DND-41 (cell line): ENCODE data around the gene POR.

Experiments used
- ATAC-seq: fragments of 200-7000 bp; cut with Tn5 transposase; 3 replicates; pipeline ENCODE4 v1.9.1; 2021; ENCODE audit warnings: low read depth; ENCODE audit not compliant: insufficient read depth
- DNase-seq: peaks from one replicate; pipeline ENCODE4 v3.0.0-alpha.2; 2020
- H2AFZ ChIP-seq: 2 replicates; pipeline ENCODE4 v1.6.0; 2012; ENCODE audit warnings: low read depth, low read length
- H3K27ac ChIP-seq: 2 replicates; pipeline ENCODE4 v1.5.1; 2012; ENCODE audit warnings: low read length, inconsistent platforms
- H3K27me3 ChIP-seq: fragments of 200-600 bp; sonication (generic); 2 replicates; pipeline ENCODE4 v1.6.0; 2012; ENCODE audit warnings: low read length, mild to moderate bottlenecking, inconsistent platforms; ENCODE audit not compliant: insufficient read depth, poor library complexity
- H3K36me3 ChIP-seq: 2 replicates; pipeline ENCODE4 v1.5.1; 2012; ENCODE audit warnings: low read length, inconsistent platforms; ENCODE audit not compliant: insufficient read depth
- H3K4me1 ChIP-seq: 2 replicates; pipeline ENCODE4 v1.5.1; 2012; ENCODE audit warnings: mild to moderate bottlenecking, low read length; ENCODE audit not compliant: insufficient read depth
- H3K4me2 ChIP-seq: 2 replicates; pipeline ENCODE4 v1.6.0; 2012; ENCODE audit warnings: mild to moderate bottlenecking, moderate library complexity, low read length, inconsistent platforms; ENCODE audit not compliant: insufficient read depth
- H3K4me3 ChIP-seq, 2 experiments: fragments of 200-600 bp in 1 of 2; shearing (Covaris generic) in 1 of 2; 2 replicates each; pipeline ENCODE4 v1.5.1; 2012 to 2016; ENCODE audit warnings: inconsistent platforms in 2 of 2, low read length in 2 of 2, mild to moderate bottlenecking in 2 of 2, low read depth in 1 of 2, moderate library complexity in 1 of 2
- H3K79me2 ChIP-seq: 2 replicates; pipeline ENCODE4 v1.6.0; 2012; ENCODE audit warnings: low read length, inconsistent platforms; ENCODE audit not compliant: insufficient read depth
- H3K9ac ChIP-seq: 2 replicates; pipeline ENCODE4 v1.6.0; 2012; ENCODE audit warnings: low read depth, mild to moderate bottlenecking, inconsistent platforms, low read length, moderate library complexity
- H3K9me3 ChIP-seq: 2 replicates; pipeline ENCODE4 v1.5.1; 2012; ENCODE audit warnings: low read length, moderate library complexity, mild to moderate bottlenecking, inconsistent platforms; ENCODE audit not compliant: insufficient read depth, severe bottlenecking
- H4K20me1 ChIP-seq: 2 replicates; pipeline ENCODE4 v1.6.0; 2012; ENCODE audit warnings: low read length; ENCODE audit not compliant: insufficient read depth
- EZH2 ChIP-seq: IDR thresholded peaks from 3 replicates; pipeline ENCODE4 v1.6.1; 2012; ENCODE audit warnings: borderline replicate concordance, low read depth, mild to moderate bottlenecking, moderate library complexity, low read length, inconsistent platforms; ENCODE audit not compliant: severe bottlenecking
- TF ChIP-seq, protein P1 (sequence below): IDR thresholded peaks from 2 replicates; pipeline ENCODE4 v1.5.1; 2012; ENCODE audit warnings: borderline replicate concordance, low read length, moderate library complexity, mild to moderate bottlenecking; ENCODE audit not compliant: poor library complexity, severe bottlenecking; ENCODE audit errors: extremely low read depth

Gene POR

DNA sequence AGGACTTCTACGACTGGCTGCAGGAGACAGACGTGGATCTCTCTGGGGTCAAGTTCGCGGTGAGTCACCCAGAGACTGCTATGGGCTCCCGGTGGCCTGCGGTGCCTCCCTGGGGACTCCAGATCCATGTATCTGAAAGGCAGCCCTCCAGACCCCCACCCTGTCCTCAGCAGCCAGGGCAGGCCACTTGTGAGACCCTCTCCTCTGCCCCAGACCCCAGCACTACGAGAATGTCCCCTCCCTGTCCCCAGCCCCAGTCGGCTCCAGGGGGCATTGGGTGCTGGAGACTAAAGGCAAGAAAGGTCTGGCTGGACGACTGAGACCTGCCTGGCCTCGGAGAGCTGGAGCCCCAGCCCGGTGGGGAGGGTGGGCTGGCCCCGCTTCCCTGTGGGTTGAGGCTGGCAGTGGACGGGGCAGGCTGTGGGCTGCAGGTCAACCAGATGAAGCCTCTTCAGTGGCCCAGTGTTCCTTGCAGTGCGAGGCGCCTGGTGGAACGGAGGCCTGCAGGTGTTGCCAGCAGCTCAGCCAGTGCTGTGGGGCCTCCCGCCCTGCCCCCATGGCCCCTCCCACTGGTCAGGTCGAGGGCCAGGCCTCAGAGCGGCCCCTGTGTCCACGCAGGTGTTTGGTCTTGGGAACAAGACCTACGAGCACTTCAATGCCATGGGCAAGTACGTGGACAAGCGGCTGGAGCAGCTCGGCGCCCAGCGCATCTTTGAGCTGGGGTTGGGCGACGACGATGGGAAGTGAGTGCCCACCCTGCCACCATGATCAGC lies 65.7 kb downstream of the POR start:
- Histone ChIP-seq H3K27ac (no peak overlapping the region), H3K4me1 (no peaks in the 10 kb centered on the region), H3K36me3 (peaks cover 21% of the 10 kb centered on the region), H3K27me3 (no peaks in the 10 kb centered on the region), H3K4me3 (no peak overlapping the region), H3K9me3 (no peaks in the 10 kb centered on the region), H3K4me2 (no peak overlapping the region), H3K79me2 (no peaks in the 10 kb centered on the region), H2AFZ (no peak overlapping the region), H4K20me1 (no peaks in the 10 kb centered on the region; the same call in 1 of the 2 replicates), H3K9ac (no peak overlapping the region)
- TF ChIP-seq, protein P1, sequence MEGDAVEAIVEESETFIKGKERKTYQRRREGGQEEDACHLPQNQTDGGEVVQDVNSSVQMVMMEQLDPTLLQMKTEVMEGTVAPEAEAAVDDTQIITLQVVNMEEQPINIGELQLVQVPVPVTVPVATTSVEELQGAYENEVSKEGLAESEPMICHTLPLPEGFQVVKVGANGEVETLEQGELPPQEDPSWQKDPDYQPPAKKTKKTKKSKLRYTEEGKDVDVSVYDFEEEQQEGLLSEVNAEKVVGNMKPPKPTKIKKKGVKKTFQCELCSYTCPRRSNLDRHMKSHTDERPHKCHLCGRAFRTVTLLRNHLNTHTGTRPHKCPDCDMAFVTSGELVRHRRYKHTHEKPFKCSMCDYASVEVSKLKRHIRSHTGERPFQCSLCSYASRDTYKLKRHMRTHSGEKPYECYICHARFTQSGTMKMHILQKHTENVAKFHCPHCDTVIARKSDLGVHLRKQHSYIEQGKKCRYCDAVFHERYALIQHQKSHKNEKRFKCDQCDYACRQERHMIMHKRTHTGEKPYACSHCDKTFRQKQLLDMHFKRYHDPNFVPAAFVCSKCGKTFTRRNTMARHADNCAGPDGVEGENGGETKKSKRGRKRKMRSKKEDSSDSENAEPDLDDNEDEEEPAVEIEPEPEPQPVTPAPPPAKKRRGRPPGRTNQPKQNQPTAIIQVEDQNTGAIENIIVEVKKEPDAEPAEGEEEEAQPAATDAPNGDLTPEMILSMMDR, result no peak
- no peak for TF ChIP-seq EZH2
- DNase-seq, result no peak
- ATAC-seq, result no peak

DNA sequence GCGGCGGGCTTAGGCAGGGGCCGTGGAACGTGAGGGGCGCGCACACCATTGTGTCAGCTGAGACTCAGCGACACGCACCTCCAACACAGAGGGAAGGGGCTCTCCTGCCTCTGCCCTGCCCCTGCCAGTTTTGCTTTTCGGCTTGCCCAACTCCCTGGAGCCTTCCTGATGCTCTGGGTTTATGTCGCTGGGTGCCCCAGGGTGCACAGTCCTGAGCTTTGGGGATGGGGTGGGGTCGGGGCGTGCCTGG lies 66.2 kb downstream of the POR start:
- Histone ChIP-seq H2AFZ (no peak overlapping the region), H3K9me3 (no peaks in the 10 kb centered on the region), H3K9ac (no peak overlapping the region), H3K4me1 (no peaks in the 10 kb centered on the region), H3K4me2 (no peak overlapping the region), H3K36me3 (peaks cover 27% of the 10 kb centered on the region), H3K27ac (no peak overlapping the region), H3K27me3 (no peaks in the 10 kb centered on the region), H3K79me2 (no peaks in the 10 kb centered on the region), H4K20me1 (no peaks in the 10 kb centered on the region; the same call in 1 of the 2 replicates), H3K4me3 (no peak overlapping the region)
- TF ChIP-seq, protein P1, result no peak
- TF ChIP-seq EZH2, result no peak
- ATAC-seq, result no peak
- no peak for DNase-seq

DNA sequence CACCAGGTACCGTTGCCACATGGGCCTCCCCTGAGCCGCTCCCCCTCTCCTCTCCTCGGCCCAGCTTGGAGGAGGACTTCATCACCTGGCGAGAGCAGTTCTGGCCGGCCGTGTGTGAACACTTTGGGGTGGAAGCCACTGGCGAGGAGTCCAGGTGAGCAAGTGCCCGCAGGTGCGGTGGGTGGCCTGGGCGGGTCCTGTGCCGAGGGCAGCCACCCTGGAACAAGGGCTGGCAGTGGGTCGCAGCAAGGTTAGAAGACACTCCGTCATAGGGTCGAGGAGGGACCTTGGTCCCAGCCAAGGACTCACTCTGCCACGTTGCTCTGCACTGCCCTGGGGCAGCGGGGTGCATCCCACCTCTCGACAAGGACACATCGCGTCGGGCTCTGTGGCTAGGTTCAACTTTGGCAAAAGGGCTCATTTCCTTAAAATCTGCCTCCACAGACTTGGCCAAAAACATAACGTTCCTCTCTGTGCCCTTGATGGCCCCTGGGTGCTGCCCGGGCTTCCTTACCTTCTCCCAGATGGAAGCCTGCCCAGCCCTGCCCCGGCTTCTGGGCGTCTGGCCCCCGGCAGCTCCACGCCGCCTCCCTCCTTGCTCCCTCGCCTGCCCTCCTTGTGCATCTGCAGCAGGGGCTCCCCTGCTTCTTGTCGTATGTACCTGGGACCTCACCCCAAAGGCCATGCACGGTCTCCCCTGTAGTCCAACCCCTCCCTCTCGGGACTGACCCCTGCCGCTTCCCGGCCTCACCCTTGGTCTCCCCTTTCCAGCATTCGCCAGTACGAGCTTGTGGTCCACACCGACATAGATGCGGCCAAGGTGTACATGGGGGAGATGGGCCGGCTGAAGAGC lies 66.7 kb downstream of the POR start:
- Histone ChIP-seq H3K27ac (no peak overlapping the region), H2AFZ (no peak overlapping the region), H3K36me3 (peaks cover 32% of the 10 kb centered on the region), H3K27me3 (no peaks in the 10 kb centered on the region), H3K4me2 (no peak overlapping the region), H3K4me3 (no peak overlapping the region), H3K9me3 (no peaks in the 10 kb centered on the region), H3K4me1 (no peaks in the 10 kb centered on the region), H3K79me2 (no peaks in the 10 kb centered on the region), H4K20me1 (no peaks in the 10 kb centered on the region; the same call in 1 of the 2 replicates), H3K9ac (no peak overlapping the region)
- DNase-seq, result no peak
- ATAC-seq, result no peak
- no peak for TF ChIP-seq EZH2
- TF ChIP-seq, protein P1, result no peak
